ENCODE measurements around the gene LRMDA.

DNA sequence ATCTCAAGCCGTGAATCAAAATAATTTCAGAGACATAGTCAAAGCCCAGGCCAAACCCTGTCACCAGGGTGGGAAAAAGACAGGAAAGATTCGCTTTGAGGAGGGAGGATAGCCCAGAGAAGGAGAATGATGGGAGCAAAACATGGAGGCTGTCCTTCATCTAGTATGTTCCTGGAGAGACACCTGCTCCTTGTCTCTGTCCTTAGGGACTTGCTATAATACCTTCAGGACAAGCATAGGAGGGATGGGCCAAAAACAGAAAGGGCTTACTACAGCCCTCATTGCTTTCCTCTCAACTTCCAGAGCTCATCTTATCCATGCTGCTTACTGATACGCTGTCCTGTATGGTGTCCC is 593.7 kb downstream of the LRMDA start:
- no peak for TF ChIP-seq CTCF (IDR thresholded peaks at IDR 0.05)
- no peak for TF ChIP-seq POLR2A (IDR thresholded peaks at IDR 0.05)

Measured in tibial nerve (tissue), 3 donors.